H9 (cell line): ENCODE data around the gene LDLR. TPM values are rescaled to one million over a fixed set of nuclear protein-coding genes. Genes with fewer than 3 reads are reported as not detected.

Experiments
- DNase-seq: peaks from one replicate; pipeline ENCODE4 v3.0.0-alpha.2; 2017
- H2AFZ ChIP-seq: one replicate; pipeline ENCODE4 v1.6.1; 2013; ENCODE audit warnings: mild to moderate bottlenecking, low read length, control low read depth, moderate library complexity
- H2AK5ac ChIP-seq: 2 replicates; pipeline ENCODE4 v1.6.1; 2013; ENCODE audit warnings: low read length, control low read depth, mixed read lengths; ENCODE audit not compliant: insufficient read length
- H2BK120ac ChIP-seq: one replicate; pipeline ENCODE4 v1.6.1; 2013; ENCODE audit warnings: low read depth, mild to moderate bottlenecking, low read length, control low read depth, inconsistent platforms; ENCODE audit not compliant: poor library complexity, severe bottlenecking
- H2BK12ac ChIP-seq: 2 replicates; pipeline ENCODE4 v1.6.1; 2013; ENCODE audit warnings: low read length, control low read depth, mixed read lengths, low read depth; ENCODE audit not compliant: insufficient read length
- H2BK15ac ChIP-seq: 2 replicates; pipeline ENCODE4 v1.6.1; 2013; ENCODE audit warnings: low read depth, low read length, control low read depth
- H2BK20ac ChIP-seq: one replicate; pipeline ENCODE4 v1.6.1; 2013; ENCODE audit warnings: low read depth, mild to moderate bottlenecking, low read length, control low read depth, inconsistent platforms; ENCODE audit not compliant: poor library complexity, severe bottlenecking
- H2BK5ac ChIP-seq: 2 replicates; pipeline ENCODE4 v1.6.1; 2013; ENCODE audit warnings: low read length, control low read depth, mixed read lengths; ENCODE audit not compliant: insufficient read length
- H3K14ac ChIP-seq: 2 replicates; pipeline ENCODE4 v1.6.1; 2013; ENCODE audit warnings: low read length, control low read depth; ENCODE audit not compliant: insufficient read depth
- H3K18ac ChIP-seq: 2 replicates; pipeline ENCODE4 v1.6.1; 2013; ENCODE audit warnings: low read depth, mild to moderate bottlenecking, mixed read lengths, low read length, control low read depth; ENCODE audit not compliant: insufficient read length
- H3K23ac ChIP-seq: 2 replicates; pipeline ENCODE4 v1.6.1; 2013; ENCODE audit warnings: low read length, control low read depth, mixed read lengths, low read depth; ENCODE audit not compliant: insufficient read length
- H3K23me2 ChIP-seq: 2 replicates; pipeline ENCODE4 v1.6.1; 2013; ENCODE audit warnings: low read depth, mild to moderate bottlenecking, mixed read lengths, low read length, control low read depth; ENCODE audit not compliant: insufficient read length, poor library complexity, severe bottlenecking
- H3K27ac ChIP-seq: 2 replicates; pipeline ENCODE4 v1.5.1; 2013; ENCODE audit warnings: low read length, control low read depth, mixed read lengths, low read depth; ENCODE audit not compliant: insufficient read length
- H3K27me3 ChIP-seq: 2 replicates; pipeline ENCODE4 v1.6.1; 2013; ENCODE audit warnings: low read length, control low read depth, inconsistent platforms; ENCODE audit not compliant: insufficient read depth
- H3K4ac ChIP-seq: 2 replicates; pipeline ENCODE4 v1.6.1; 2013; ENCODE audit warnings: low read depth, mild to moderate bottlenecking, control low read depth, inconsistent platforms, low read length, moderate library complexity
- H3K4me1 ChIP-seq: 2 replicates; pipeline ENCODE4 v1.6.1; 2013; ENCODE audit warnings: low read length, control low read depth, inconsistent platforms; ENCODE audit not compliant: insufficient read depth
- H3K4me2 ChIP-seq: 2 replicates; pipeline ENCODE4 v1.6.1; 2013; ENCODE audit warnings: low read length, control low read depth, mixed read lengths; ENCODE audit not compliant: insufficient read length, insufficient read depth
- H3K56ac ChIP-seq: 2 replicates; pipeline ENCODE4 v1.6.1; 2013; ENCODE audit warnings: low read depth, mild to moderate bottlenecking, mixed read lengths, low read length, control low read depth; ENCODE audit not compliant: insufficient read length
- H3K79me1 ChIP-seq: 2 replicates; pipeline ENCODE4 v1.6.1; 2013; ENCODE audit warnings: low read depth, mild to moderate bottlenecking, moderate library complexity, low read length, control low read depth, inconsistent platforms; ENCODE audit not compliant: insufficient read depth, poor library complexity, severe bottlenecking
- H3K79me2 ChIP-seq: 2 replicates; pipeline ENCODE4 v1.6.1; 2013; ENCODE audit warnings: low read length, control low read depth, inconsistent platforms; ENCODE audit not compliant: insufficient read depth
- H3K9ac ChIP-seq: 2 replicates; pipeline ENCODE4 v1.6.1; 2013; ENCODE audit warnings: low read length, control low read depth, mixed read lengths; ENCODE audit not compliant: insufficient read length; ENCODE audit errors: extremely low read depth
- H3K9me3 ChIP-seq: one replicate; pipeline ENCODE4 v1.6.1; 2013; ENCODE audit warnings: low read depth, low read length, inconsistent platforms; ENCODE audit not compliant: control insufficient read depth
- H3T11ph ChIP-seq: one replicate; pipeline ENCODE4 v1.6.1; 2013; ENCODE audit warnings: mild to moderate bottlenecking, low read length, control low read depth, inconsistent platforms
- H4K20me1 ChIP-seq: one replicate; pipeline ENCODE4 v1.6.1; 2013; ENCODE audit not compliant: control insufficient read depth, insufficient read length, insufficient read depth
- H4K5ac ChIP-seq: 2 replicates; pipeline ENCODE4 v1.6.1; 2013; ENCODE audit warnings: low read depth, mild to moderate bottlenecking, mixed read lengths, low read length, control low read depth; ENCODE audit not compliant: insufficient read length
- H4K8ac ChIP-seq: replicated peaks from 2 replicates; pipeline ENCODE4 v1.6.1; 2013; ENCODE audit warnings: low read length, control low read depth, mixed read lengths, low read depth; ENCODE audit not compliant: insufficient read length
- H4K91ac ChIP-seq: 2 replicates; pipeline ENCODE4 v1.6.1; 2013; ENCODE audit warnings: low read depth, mild to moderate bottlenecking, moderate library complexity, mixed read lengths, low read length, control low read depth; ENCODE audit not compliant: insufficient read length
- H3K27ac Mint-ChIP-seq, 3 experiments: 2 replicates in 2 of 3; 3 replicates in 1 of 3; pipeline ENCODE4 v1.8.0; 2020 to 2021; ENCODE audit warnings: mixed read lengths in 3 of 3, mild to moderate bottlenecking in 1 of 3, moderate library complexity in 1 of 3
- H3K27me3 Mint-ChIP-seq: 2 replicates; pipeline ENCODE4 v1.8.0; 2021; ENCODE audit warnings: low read depth, mild to moderate bottlenecking, moderate library complexity, mixed read lengths
- H3K36me3 Mint-ChIP-seq, 3 experiments: 2 replicates in 2 of 3; 3 replicates in 1 of 3; pipeline ENCODE4 v1.8.0; 2020 to 2021; ENCODE audit warnings: low read depth in 3 of 3, mixed read lengths in 3 of 3; ENCODE audit not compliant: insufficient read depth in 1 of 3
- H3K4me1 Mint-ChIP-seq, 2 experiments: 2 replicates each; pipeline ENCODE4 v1.8.0; 2020; ENCODE audit warnings: mixed read lengths in 2 of 2
- H3K4me3 Mint-ChIP-seq, 2 experiments: 2 replicates in 1 of 2; 3 replicates in 1 of 2; pipeline ENCODE4 v1.8.0; 2020 to 2021; ENCODE audit warnings: mild to moderate bottlenecking in 2 of 2, mixed read lengths in 2 of 2, moderate library complexity in 1 of 2
- H3K9me3 Mint-ChIP-seq, 2 experiments: 2 replicates in 1 of 2; 3 replicates in 1 of 2; pipeline ENCODE4 v1.8.0; 2020; ENCODE audit warnings: mild to moderate bottlenecking in 2 of 2, mixed read lengths in 2 of 2, moderate library complexity in 1 of 2
- CTCF ChIP-seq: fragments of 200-600 bp; sonication (generic); conservative IDR thresholded peaks from 3 replicates; pipeline ENCODE4 v1.8.0; 2021; ENCODE audit warnings: antibody characterized with exemption, mild to moderate bottlenecking
- WGBS: extraction: QIAGEN DNeasy Blood & Tissue Kit; methylation state at CpG from one replicate; pipeline ENCODE4 v1.1.7; 2013; ENCODE audit warnings: missing lambda C conversion rate, low lambda C conversion rate, mixed read lengths; ENCODE audit not compliant: insufficient read length; ENCODE audit errors: extremely low coverage; 5-methylcytosine and 5-hydroxymethylcytosine counted together
- total RNA-seq: library from RNA; stranded (reverse); gene quantifications from 2 replicates; pipeline ENCODE4 v1.2.1, GENCODE V29; 2021

The LDLR gene
- total RNA-seq, 1 experiment from 2014 or later: 92.7 TPM

DNA sequence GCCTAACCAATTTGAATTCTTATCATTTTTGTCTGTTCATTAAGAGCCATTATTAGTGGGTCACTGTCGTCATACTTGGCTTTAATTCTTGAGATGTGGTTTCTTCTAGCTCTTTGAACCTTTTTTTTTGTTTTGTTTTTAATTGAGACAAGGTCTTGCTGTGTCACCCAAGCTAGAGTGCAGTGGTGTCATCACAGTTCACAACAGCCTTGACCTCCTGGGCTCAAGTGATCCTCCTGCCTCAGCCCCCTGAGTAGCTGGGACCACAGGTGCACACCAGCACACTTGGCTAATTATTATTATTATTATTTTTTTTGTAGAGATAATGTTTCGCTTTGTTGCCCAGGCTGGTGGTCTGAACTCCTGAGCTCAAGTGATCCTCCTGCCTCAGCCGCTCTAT, 25.8 kb upstream of the LDLR start:
- no peak overlapping the region for H3K9ac ChIP-seq
- H2BK120ac ChIP-seq: no peak overlapping the region
- no CpG with 5 or more reads among the region's 3 CpGs for WGBS
- no peak overlapping the region for H3K56ac ChIP-seq
- H3K79me2 ChIP-seq: no peaks in the 10 kb centered on the region
- no peak overlapping the region for H3K14ac ChIP-seq
- no peak for TF ChIP-seq CTCF
- no peak overlapping the region for H3K4me2 ChIP-seq
- no peak overlapping the region for H3K4ac ChIP-seq
- H3K4me1 ChIP-seq: no peaks in the 10 kb centered on the region
- no peaks in the 10 kb centered on the region for H3K9me3 ChIP-seq
- no peak overlapping the region for H2BK5ac ChIP-seq
- H3K4me3 Mint-ChIP-seq: no peak overlapping the region
- H3K23ac ChIP-seq: no peak overlapping the region
- DNase-seq: no peak
- peaks cover 39 to 71% (median 70%) of the 10 kb centered on the region in 3 experiments for H3K36me3 Mint-ChIP-seq
- H3K27me3 Mint-ChIP-seq: no peaks in the 10 kb centered on the region
- H2BK15ac ChIP-seq: no peak overlapping the region
- no peaks in the 10 kb centered on the region; a peak in 1 of 5 replicates for H3K9me3 Mint-ChIP-seq
- H2AFZ ChIP-seq: no peak overlapping the region
- no peak overlapping the region for H3K27ac ChIP-seq
- H2BK12ac ChIP-seq: no peak overlapping the region
- H2BK20ac ChIP-seq: no peak overlapping the region
- peak overlapping the region in 1 of 3 experiments; percentile 40; a peak in 2 of 7 replicates for H3K27ac Mint-ChIP-seq
- no peak overlapping the region for H2AK5ac ChIP-seq
- no peaks in the 10 kb centered on the region for H3K23me2 ChIP-seq
- no peaks in the 10 kb centered on the region for H3K27me3 ChIP-seq
- no peak overlapping the region for H3T11ph ChIP-seq
- no peaks in the 10 kb centered on the region for H3K79me1 ChIP-seq
- no peak overlapping the region for H4K8ac ChIP-seq
- H3K4me1 Mint-ChIP-seq: no peaks in the 10 kb centered on the region
- no peak overlapping the region for H3K18ac ChIP-seq
- H4K5ac ChIP-seq: no peak overlapping the region
- H4K20me1 ChIP-seq: peaks cover 2% of the 10 kb centered on the region
- no peak overlapping the region for H4K91ac ChIP-seq
